ENCODE data around the gene KLF16.
"Not testable (repeated sequence)": the region's sequence is repeated elsewhere in the genome, so short reads cannot be mapped to it uniquely, and the experiment has no call there.

Gene KLF16

GRCh38 chr19:1863328-1863637, at the start of gene KLF16:
Gene KLF16 (minus strand): TSS chr19:1863579. CDS start chr19:1863497, 82 bp downstream.
- in situ Hi-C loops (cut with MboI; ENCODE audit: low sequenced_read_pairs): no loop called here

GRCh38 chr19:1912760-1913505, 49.6 kb upstream of the KLF16 start:
- in situ Hi-C loops (cut with MboI; ENCODE audit: low sequenced_read_pairs): no loop called here

- in situ Hi-C loops (cut with MboI; ENCODE audit: low sequenced_read_pairs): no loop called here
These were observed 48.6 kb upstream of the KLF16 start for GRCh38 chr19:1911995-1912394.

- in situ Hi-C loops (cut with MboI; ENCODE audit: low sequenced_read_pairs): no loop called here
These were observed 47.7 kb upstream of the KLF16 start for GRCh38 chr19:1911098-1911497.

- in situ Hi-C loops (cut with MboI; ENCODE audit: low sequenced_read_pairs): no loop called here
These were observed 46.8 kb upstream of the KLF16 start for GRCh38 chr19:1910177-1910576.

GRCh38 chr19:1909761-1910080, 46.3 kb upstream of the KLF16 start:
- in situ Hi-C loops (cut with MboI; ENCODE audit: low sequenced_read_pairs): no loop called here

- in situ Hi-C loops (cut with MboI; ENCODE audit: low sequenced_read_pairs): no loop called here
These were observed 44.9 kb upstream of the KLF16 start for GRCh38 chr19:1908364-1908678.

- in situ Hi-C loops (cut with MboI; ENCODE audit: low sequenced_read_pairs): no loop called here
These were observed 44.4 kb upstream of the KLF16 start for GRCh38 chr19:1907563-1908363.

- in situ Hi-C loops (cut with MboI; ENCODE audit: low sequenced_read_pairs): no loop called here
These were observed 43.7 kb upstream of the KLF16 start for GRCh38 chr19:1906985-1907562.

- in situ Hi-C loops (cut with MboI; ENCODE audit: low sequenced_read_pairs): no loop called here
These were observed 42.5 kb upstream of the KLF16 start for GRCh38 chr19:1905863-1906375.

- in situ Hi-C loops (cut with MboI; ENCODE audit: low sequenced_read_pairs): no loop called here
These were observed 41.9 kb upstream of the KLF16 start, which contains the start of the genes ADAT3 and SCAMP4 for GRCh38 chr19:1905110-1905862. Gene ADAT3 (plus strand): TSS chr19:1905399. CDS start chr19:1912048, 6,649 bp downstream. Gene SCAMP4 (plus strand): TSS chr19:1905399. CDS start chr19:1915020, 9,621 bp downstream.

GRCh38 chr19:1904860-1905109, 41.4 kb upstream of the KLF16 start:
- in situ Hi-C loops (cut with MboI; ENCODE audit: low sequenced_read_pairs): no loop called here

GRCh38 chr19:1902923-1903322, 39.5 kb upstream of the KLF16 start:
- in situ Hi-C loops (cut with MboI; ENCODE audit: low sequenced_read_pairs): no loop called here

- in situ Hi-C loops (cut with MboI; ENCODE audit: low sequenced_read_pairs): no loop called here
These were observed 38.6 kb upstream of the KLF16 start for GRCh38 chr19:1901940-1902404.

GRCh38 chr19:1896508-1896907, 33.1 kb upstream of the KLF16 start:
- in situ Hi-C loops (cut with MboI; ENCODE audit: low sequenced_read_pairs): no loop called here

- in situ Hi-C loops (cut with MboI; ENCODE audit: low sequenced_read_pairs): no loop called here
These were observed 30.4 kb upstream of the KLF16 start for GRCh38 chr19:1893791-1894190.

- in situ Hi-C loops (cut with MboI; ENCODE audit: low sequenced_read_pairs): no loop called here
These were observed 26.5 kb upstream of the KLF16 start for GRCh38 chr19:1889907-1890306.

- in situ Hi-C loops (cut with MboI; ENCODE audit: low sequenced_read_pairs): no loop called here
These were observed 25.0 kb upstream of the KLF16 start for GRCh38 chr19:1888385-1888784.

GRCh38 chr19:1886360-1886759, 23.0 kb upstream of the KLF16 start:
- in situ Hi-C loops (cut with MboI; ENCODE audit: low sequenced_read_pairs): not testable (repeated sequence)

GRCh38 chr19:1885398-1886119, 22.2 kb upstream of the KLF16 start, which contains the start of gene ABHD17A:
Gene ABHD17A (minus strand): TSS chr19:1885496. CDS start chr19:1881566, 3,930 bp downstream.
- in situ Hi-C loops (cut with MboI; ENCODE audit: low sequenced_read_pairs): not testable (repeated sequence)

All from HL-60/S4 (cell line).